ENCODE measurements around the gene CRELD2.
A peak's percentile ranks its signal among the peaks of the same experiment; 100 is the strongest.

CRELD2 gene

GRCh38 chr22:49899530-49899929 is 18.9 kb upstream of the CRELD2 start:
- Histone ChIP-seq H3K4me3 (no peak overlapping the region), H3K27ac (no peak overlapping the region)
- DNase-seq (ENCODE audit: low spot score): no peak
- TF ChIP-seq, protein P1, sequence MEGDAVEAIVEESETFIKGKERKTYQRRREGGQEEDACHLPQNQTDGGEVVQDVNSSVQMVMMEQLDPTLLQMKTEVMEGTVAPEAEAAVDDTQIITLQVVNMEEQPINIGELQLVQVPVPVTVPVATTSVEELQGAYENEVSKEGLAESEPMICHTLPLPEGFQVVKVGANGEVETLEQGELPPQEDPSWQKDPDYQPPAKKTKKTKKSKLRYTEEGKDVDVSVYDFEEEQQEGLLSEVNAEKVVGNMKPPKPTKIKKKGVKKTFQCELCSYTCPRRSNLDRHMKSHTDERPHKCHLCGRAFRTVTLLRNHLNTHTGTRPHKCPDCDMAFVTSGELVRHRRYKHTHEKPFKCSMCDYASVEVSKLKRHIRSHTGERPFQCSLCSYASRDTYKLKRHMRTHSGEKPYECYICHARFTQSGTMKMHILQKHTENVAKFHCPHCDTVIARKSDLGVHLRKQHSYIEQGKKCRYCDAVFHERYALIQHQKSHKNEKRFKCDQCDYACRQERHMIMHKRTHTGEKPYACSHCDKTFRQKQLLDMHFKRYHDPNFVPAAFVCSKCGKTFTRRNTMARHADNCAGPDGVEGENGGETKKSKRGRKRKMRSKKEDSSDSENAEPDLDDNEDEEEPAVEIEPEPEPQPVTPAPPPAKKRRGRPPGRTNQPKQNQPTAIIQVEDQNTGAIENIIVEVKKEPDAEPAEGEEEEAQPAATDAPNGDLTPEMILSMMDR (IDR thresholded peaks at IDR 0.05): no peak

DNA sequence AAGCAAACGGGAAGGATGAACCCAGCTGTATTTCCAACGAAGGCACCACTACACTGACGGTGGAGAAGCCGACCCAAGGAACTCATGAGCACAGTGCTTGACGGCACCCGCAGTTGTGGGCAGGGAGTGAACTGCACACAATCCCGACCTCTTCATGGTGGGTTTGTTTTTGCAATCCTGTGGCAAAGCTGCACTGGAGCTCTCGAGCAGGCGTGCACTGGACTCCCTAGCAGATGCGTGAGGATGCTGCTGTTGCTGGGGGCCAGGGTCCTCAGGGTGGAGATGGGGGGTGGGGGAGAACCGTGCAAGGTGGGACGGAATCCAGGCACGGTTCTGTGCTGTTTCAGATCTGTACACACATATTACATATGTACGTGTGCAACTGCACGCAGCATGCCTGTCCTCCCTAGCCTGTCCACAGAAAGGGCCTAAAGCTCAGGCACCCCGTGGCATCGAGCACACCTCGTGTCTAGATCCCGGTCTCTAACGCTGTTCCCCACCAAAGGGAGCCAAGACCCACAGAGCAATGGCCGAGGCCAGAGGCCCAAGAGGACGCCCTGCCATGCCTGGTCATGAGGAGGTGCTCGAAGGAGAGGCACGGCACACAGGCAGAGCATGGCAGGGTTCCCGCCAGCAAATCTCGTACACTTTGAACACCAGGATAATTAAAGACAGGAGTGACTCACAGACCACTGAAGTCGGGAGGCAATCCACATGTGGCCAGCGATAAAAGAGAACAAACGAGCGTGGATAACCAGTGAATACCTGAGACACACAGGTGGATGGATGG is 17.8 kb upstream of the CRELD2 start:
- DNase-seq (ENCODE audit: low spot score): no peak
- no peak overlapping the region for H3K4me3 ChIP-seq

GRCh38 chr22:49901457-49901856 is 17.0 kb upstream of the CRELD2 start:
- Histone ChIP-seq H3K27ac (no peak overlapping the region), H3K4me3 (no peak overlapping the region)
- no peak for DNase-seq (ENCODE audit: low spot score)
- TF ChIP-seq, protein P1 (IDR thresholded peaks at IDR 0.05): no peak

More for the DNA sequence above, 17.8 kb upstream of the CRELD2 start:
- H3K27ac ChIP-seq: no peak overlapping the region
- TF ChIP-seq, protein P1 (IDR thresholded peaks at IDR 0.05): no peak

- no peak for DNase-seq (ENCODE audit: low spot score)
- Histone ChIP-seq H3K27ac (no peak overlapping the region), H3K4me3 (no peak overlapping the region)
- TF ChIP-seq, protein P1 (IDR thresholded peaks at IDR 0.05): no peak
Measured at GRCh38 chr22:49903322-49904039, 15.0 kb upstream of the CRELD2 start.

- Histone ChIP-seq H3K27ac (no peak overlapping the region), H3K4me3 (no peak overlapping the region)
- DNase-seq (ENCODE audit: low spot score): peak; percentile 70
- TF ChIP-seq, protein P1 (IDR thresholded peaks at IDR 0.05): no peak
Measured at GRCh38 chr22:49904040-49904369, 14.4 kb upstream of the CRELD2 start.

- Histone ChIP-seq H3K4me3 (no peak overlapping the region), H3K27ac (no peak overlapping the region)
- DNase-seq (ENCODE audit: low spot score): no peak
- TF ChIP-seq, protein P1 (IDR thresholded peaks at IDR 0.05): no peak
Measured at GRCh38 chr22:49905465-49905864, 13.0 kb upstream of the CRELD2 start.
